Ectodermal cell (in vitro differentiated cells): ENCODE measurements around the gene CSF2RB.

Source experiments
- H3K27ac ChIP-seq: 2 replicates; pipeline ENCODE4 v1.7.0; 2013; ENCODE audit warnings: mild to moderate bottlenecking, low read depth, low read length; ENCODE audit not compliant: insufficient read depth, poor library complexity, severe bottlenecking
- H3K27me3 ChIP-seq: 2 replicates; pipeline ENCODE4 v1.7.0; 2013; ENCODE audit warnings: mild to moderate bottlenecking, low read length; ENCODE audit not compliant: insufficient read depth, control insufficient read depth, poor library complexity, severe bottlenecking
- H3K36me3 ChIP-seq: one replicate; pipeline ENCODE4 v1.7.0; 2013; ENCODE audit warnings: low read length; ENCODE audit not compliant: control insufficient read depth, insufficient read depth
- H3K4me1 ChIP-seq: one replicate; pipeline ENCODE4 v1.7.0; 2013; ENCODE audit warnings: low read length; ENCODE audit not compliant: control insufficient read depth, insufficient read depth
- H3K4me3 ChIP-seq: 2 replicates; pipeline ENCODE4 v1.7.0; 2013; ENCODE audit warnings: low read depth, low read length, control low read depth; ENCODE audit not compliant: insufficient read depth
- H3K9me3 ChIP-seq: 2 replicates; pipeline ENCODE4 v1.7.0; 2013; ENCODE audit warnings: mild to moderate bottlenecking, low read length, moderate library complexity; ENCODE audit not compliant: control insufficient read depth
- WGBS, 2 experiments: methylation state at CpG; one replicate each; pipeline ENCODE4 v1.1.7; 2013; ENCODE audit warnings: missing lambda C conversion rate in 2 of 2; 5-methylcytosine and 5-hydroxymethylcytosine counted together

CSF2RB gene

DNA sequence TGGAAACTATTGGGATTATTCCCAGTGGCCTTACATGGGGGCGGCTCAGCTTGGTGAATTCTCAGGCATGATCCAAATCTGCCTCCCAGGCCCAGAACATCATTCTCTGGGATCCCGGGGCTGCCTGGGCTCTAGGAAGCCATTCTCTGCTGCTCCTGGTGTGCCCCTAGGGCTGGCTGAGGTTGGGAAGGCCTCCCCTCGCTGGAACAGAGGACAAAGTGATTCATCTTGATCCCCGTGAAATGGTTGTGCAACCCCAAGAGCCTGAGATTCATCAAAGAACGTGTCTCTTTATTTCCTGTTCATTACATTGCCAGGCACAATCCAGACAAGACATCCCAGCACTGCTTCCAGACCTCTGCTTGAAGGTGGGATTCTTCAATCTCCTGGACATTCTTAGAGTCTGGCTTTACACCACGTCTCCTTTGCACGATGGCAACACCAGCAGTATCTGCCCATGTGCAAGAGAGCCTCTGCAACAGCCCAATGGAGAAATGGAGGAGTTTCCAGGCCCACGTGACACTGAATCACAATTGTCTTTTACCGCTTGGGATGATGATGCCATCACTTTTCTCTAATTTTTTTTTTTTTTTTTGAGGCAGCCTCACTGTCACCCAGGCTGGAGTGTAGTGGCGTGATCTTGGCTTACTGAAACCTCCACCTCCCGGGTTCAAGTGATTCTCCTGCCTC lies 53.6 kb downstream of the CSF2RB start:
- Histone ChIP-seq H3K36me3 (no peaks in the 10 kb centered on the region), H3K27me3 (no peaks in the 10 kb centered on the region), H3K27ac (no peak overlapping the region), H3K4me3 (no peak overlapping the region), H3K4me1 (no peaks in the 10 kb centered on the region), H3K9me3 (no peaks in the 10 kb centered on the region)
- WGBS, 2 experiments = 91% methylated on average over 11 of the region's 11 CpGs

DNA sequence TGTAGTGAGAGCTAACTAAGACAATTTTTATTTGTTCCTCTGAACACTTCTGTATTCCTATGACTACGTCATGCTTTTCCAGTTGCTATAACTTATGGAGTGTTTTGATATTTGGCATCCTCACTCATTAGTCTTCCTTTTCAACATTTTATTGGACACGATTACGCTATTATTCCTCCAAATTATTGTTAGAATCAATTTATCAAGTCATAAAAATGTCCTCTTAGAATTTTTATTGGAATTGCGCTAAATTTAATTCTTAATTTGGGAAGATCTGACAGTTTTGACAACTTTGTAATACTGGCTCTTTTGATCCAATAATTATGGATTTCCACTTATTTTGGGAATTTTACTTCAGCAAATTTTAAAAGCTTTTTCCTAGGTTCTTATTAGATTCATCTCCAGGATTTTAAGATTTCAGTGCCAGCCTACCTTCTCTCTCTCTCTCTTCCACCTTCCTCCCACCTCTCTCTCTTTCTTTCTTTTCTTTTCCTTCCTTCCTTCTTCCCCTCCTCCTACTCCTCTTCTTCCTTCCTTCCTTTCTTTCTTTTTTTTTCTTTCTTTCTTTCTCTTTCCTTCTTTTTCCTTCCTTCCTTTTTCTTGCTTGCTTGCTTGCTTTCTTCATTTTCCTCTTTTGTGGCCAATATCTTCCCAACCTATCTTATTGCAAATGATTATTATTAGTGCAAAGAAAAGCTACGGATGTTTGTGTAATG lies 55.0 kb downstream of the CSF2RB start:
- WGBS, 2 experiments = 80 to 96% methylated on average over 1 to 4 of the region's 5 CpGs
- H3K27ac ChIP-seq = no peak overlapping the region
- H3K27me3 ChIP-seq = no peaks in the 10 kb centered on the region
- H3K4me3 ChIP-seq = no peak overlapping the region
- H3K4me1 ChIP-seq = no peaks in the 10 kb centered on the region
- no peaks in the 10 kb centered on the region for H3K36me3 ChIP-seq
- H3K9me3 ChIP-seq = no peaks in the 10 kb centered on the region

DNA sequence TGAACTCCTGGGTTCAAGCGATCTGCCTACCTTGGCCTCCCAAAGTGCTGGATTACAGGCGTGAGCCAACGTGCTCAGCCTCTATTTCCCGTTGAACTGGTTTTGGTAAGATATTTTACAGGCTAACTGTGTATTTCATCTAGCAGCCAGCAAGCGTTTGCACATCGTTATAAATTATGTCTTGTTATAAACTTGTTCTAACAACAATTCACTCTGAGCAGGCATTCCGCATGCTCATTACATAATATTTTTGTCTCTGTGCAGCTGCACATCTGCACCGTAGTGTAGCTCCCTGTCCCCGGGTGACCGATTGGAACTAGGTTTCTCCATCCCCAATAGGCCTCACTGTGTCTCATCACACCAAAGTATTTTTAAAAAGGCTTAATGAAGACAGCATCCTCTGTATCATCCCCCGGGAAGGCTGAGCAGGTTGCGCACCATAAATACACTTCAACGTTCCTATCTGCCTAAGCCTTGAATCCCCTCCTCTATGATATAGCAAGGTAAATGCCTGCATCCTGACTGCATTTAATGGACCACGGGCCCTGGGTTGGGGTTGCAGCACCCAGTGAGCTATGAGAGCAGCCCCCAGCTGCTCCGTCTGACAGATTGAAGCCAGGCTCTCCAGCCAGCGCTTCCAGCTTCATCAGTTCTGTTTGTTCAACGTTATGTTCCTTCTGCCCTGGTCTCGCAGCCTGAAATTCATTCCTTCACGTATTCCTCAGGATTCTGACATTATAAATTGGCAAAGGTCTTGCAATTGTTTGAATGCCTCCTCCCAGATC lies 58.1 kb downstream of the CSF2RB start:
- Histone ChIP-seq H3K27ac (no peak overlapping the region), H3K4me3 (no peak overlapping the region), H3K36me3 (no peaks in the 10 kb centered on the region), H3K27me3 (no peaks in the 10 kb centered on the region), H3K9me3 (no peaks in the 10 kb centered on the region), H3K4me1 (no peaks in the 10 kb centered on the region)
- WGBS, 2 experiments = 92 to 93% methylated on average over 19 of the region's 19 CpGs

DNA sequence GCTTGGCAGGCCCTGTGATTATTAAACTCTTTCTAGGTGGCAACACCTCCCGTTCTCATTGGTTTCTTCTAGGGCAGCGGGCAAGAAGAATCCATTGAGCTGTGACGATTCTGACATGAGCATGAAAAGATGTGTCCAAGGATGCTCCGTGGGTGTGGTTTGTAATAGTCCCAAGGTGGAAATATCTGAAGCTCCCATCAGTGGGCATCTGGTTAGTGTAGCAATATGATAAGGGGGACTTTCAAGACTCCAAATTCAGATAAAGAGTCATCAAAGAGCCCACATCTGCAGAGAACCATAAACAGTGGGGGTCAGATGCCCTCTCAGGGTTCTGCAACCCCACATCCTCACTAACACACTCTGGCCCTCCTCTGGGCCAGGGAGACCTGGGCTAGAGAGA lies 63.2 kb downstream of the CSF2RB start:
- WGBS, 2 experiments = 93 to 94% methylated on average over 4 of the region's 4 CpGs
- Histone ChIP-seq H3K36me3 (no peaks in the 10 kb centered on the region), H3K4me3 (no peak overlapping the region), H3K9me3 (no peaks in the 10 kb centered on the region), H3K27ac (no peak overlapping the region), H3K27me3 (no peaks in the 10 kb centered on the region), H3K4me1 (no peaks in the 10 kb centered on the region)

DNA sequence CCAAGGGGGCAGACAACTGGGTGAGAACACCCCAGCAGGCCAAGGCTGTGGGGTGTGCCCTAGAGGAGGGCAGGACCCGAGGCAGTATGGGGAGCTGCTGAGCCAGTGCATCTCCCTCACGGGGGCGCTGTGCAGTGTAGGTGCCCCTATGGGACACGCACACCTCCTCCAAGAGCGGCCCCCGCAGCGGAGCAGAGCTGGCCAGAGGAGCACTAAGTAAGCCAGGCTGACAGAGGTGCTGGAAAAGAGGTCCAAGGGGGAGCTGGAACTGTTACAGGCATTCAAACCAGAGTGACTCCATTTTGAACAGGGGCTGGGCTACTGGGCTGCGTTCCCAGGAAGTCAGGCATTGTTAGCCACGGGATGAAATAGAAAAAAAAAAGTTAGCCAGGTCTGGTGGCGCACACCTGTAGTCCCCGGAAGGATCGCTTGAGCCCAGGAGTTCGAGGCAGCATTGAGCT lies 64.0 kb downstream of the CSF2RB start:
- no peaks in the 10 kb centered on the region for H3K4me1 ChIP-seq
- no peaks in the 10 kb centered on the region for H3K36me3 ChIP-seq
- no peak overlapping the region for H3K27ac ChIP-seq
- 72 to 76% methylated on average over 13 of the region's 13 CpGs for WGBS, 2 experiments
- no peaks in the 10 kb centered on the region for H3K27me3 ChIP-seq
- no peaks in the 10 kb centered on the region for H3K9me3 ChIP-seq
- no peak overlapping the region for H3K4me3 ChIP-seq

DNA sequence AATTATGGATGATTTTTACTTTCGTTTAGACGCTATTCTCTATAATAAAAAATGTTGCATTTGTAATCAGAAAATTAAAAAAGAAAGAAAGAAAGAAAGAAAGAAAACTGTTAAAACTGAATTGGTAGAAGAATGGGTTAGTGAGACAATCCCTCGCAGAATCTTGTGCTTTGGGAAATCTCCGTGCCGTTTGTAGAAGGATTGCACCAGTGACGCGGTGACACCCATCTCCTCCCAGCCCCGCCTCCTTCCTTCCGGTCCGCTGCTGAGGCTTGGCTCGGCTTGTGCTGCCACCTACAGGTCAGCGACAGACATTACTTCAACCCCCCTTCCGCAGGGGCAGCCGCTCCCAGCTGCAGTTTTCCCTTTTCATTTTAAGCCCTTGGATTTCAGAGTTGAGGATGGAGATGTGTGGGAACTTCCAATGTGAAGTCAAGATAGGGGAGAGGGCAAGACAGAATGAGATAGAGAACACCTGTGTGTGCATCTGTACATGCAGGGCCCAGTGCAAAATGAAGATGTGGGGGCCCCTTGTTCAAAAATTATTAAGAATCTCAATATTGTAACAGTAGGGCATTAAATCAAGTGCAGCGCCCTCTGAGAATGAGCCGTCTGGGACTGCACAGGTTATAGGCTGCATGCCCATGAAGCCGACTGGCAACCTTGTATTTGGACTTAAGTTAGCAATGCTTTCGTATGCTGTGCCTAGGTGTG lies 64.7 kb downstream of the CSF2RB start:
- no peaks in the 10 kb centered on the region for H3K9me3 ChIP-seq
- WGBS, 2 experiments = 23 to 25% methylated on average over 15 to 17 of the region's 18 CpGs
- no peaks in the 10 kb centered on the region for H3K27me3 ChIP-seq
- H3K4me3 ChIP-seq = no peak overlapping the region
- H3K4me1 ChIP-seq = no peaks in the 10 kb centered on the region
- H3K36me3 ChIP-seq = no peaks in the 10 kb centered on the region
- no peak overlapping the region for H3K27ac ChIP-seq

DNA sequence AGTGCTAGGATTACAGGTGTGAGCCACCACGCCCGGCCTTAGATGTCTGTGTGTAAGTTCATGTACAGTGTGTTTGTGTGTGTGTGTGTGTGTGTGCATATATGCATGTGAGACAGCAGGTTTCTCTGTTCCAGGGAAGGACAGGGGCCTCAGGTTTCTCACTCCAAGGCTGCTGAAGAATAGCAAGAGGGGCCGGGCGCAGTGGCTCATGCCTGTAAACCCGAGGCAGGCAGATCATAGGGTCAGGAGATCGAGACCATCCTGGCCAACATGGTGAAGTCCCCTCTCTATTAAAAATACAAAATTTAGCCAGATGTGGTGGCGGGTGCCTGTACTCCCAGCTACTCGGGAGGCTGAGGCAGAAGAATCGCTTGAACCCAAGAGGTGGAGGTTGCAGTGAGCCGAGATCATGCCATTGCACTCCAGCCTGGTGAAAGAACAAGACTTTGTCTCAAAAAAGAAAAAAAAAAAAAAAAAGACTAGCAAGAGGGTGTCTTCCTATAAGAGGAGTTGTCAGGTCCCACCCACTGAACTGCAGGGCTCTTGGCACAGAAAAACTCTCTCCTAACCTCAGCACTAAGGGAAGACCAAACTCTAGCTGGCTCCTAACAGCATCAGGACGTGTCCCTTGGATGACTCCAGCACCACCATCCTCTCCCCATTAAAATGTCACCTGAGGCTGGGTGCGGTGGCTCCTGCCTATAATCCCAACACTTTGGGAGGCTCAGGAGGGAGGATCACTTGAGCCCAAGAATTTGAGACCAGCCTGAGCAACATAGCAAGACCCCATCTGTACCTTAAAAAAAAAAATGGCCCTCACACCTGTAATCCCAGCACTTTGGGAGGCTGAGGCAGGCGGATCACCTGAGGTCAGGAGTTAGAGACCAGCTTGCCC lies 65.8 kb downstream of the CSF2RB start:
- Histone ChIP-seq H3K36me3 (no peaks in the 10 kb centered on the region), H3K4me1 (no peaks in the 10 kb centered on the region), H3K9me3 (no peaks in the 10 kb centered on the region), H3K27ac (no peak overlapping the region), H3K4me3 (no peak overlapping the region), H3K27me3 (no peaks in the 10 kb centered on the region)
- 89 to 91% methylated on average over 13 of the region's 13 CpGs for WGBS, 2 experiments

DNA sequence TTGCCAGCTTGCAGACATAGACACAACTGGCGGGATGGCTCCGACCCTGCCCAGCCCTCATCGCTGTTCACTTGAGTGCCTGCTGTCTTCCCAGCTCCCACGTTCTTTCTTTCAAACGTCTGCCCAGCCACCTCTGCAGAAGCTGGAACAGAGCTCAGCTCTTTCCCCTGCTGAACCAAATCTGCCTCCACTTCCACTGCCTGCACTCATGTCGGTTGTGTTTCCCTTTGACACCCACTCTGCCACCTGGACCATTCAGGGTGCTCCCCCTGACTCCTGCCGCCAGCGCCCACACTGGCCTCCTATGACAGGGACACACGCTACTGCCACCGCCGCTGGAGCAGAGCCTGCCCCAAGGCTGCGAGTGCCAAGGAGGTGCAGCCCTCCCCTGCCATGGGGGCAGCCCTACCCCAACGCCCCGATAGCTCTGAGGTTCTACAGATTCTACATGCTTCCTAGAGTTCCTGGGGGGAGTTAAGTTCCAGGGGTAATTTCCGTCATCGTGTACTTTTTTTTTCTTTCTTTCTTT lies 67.9 kb downstream of the CSF2RB start:
- Histone ChIP-seq H3K27ac (no peak overlapping the region), H3K4me1 (no peaks in the 10 kb centered on the region), H3K36me3 (no peaks in the 10 kb centered on the region), H3K4me3 (no peak overlapping the region), H3K27me3 (no peaks in the 10 kb centered on the region), H3K9me3 (no peaks in the 10 kb centered on the region)
- 90 to 92% methylated on average over 14 of the region's 16 CpGs for WGBS, 2 experiments

DNA sequence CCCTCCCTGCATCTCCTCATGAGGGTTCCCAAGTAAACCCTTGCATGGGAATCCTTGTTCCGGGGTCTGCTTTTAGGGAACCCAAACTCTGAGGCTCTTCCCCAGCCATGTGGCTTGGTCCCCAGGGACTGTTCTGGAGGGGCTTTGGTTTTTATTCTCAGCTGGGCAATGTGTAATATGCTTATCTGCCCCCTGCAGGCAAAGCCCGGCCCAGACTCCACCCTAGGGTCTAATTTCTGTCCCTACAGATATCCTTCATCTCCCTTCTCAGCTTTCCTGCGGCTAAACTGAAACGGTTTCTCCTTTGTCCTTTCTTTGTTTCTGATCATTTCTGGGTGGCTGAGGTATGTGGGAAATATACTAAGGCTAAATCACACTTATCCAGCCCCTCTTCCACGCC lies 68.7 kb downstream of the CSF2RB start:
- H3K27me3 ChIP-seq = no peaks in the 10 kb centered on the region
- WGBS, 2 experiments = 78 to 81% methylated on average over 5 of the region's 5 CpGs

More for the DNA sequence above, 68.7 kb downstream of the CSF2RB start:
- Histone ChIP-seq H3K36me3 (no peaks in the 10 kb centered on the region), H3K4me3 (no peak overlapping the region), H3K4me1 (no peaks in the 10 kb centered on the region), H3K27ac (no peak overlapping the region), H3K9me3 (no peaks in the 10 kb centered on the region)
